ENCODE results near the gene IL20.

IL20 gene

DNA sequence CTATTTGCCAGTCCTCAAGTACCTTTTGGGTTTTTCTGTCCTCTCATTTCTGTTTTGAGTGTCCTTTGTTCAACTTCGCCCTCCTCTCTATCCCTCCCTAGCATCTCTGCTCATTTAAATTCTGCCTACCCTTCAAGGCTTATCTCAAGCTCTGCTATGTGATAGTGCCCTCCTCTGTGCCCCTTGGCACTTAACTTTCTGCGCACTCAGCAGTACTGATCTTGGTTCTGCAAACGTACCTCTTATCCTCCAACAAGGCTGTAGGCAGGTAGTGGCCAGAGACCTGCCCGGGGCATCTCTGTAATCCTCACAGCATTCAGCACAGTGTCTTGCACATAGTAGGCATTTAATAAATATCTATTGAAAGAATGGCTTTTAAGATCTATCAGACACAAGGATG, 5.3 kb upstream of the IL20 start:
- no peak overlapping the region for H3K4me3 ChIP-seq (ENCODE audit: low read length)
- DNase-seq (ENCODE audit: low read depth), result no peak
- TF ChIP-seq, protein P1, sequence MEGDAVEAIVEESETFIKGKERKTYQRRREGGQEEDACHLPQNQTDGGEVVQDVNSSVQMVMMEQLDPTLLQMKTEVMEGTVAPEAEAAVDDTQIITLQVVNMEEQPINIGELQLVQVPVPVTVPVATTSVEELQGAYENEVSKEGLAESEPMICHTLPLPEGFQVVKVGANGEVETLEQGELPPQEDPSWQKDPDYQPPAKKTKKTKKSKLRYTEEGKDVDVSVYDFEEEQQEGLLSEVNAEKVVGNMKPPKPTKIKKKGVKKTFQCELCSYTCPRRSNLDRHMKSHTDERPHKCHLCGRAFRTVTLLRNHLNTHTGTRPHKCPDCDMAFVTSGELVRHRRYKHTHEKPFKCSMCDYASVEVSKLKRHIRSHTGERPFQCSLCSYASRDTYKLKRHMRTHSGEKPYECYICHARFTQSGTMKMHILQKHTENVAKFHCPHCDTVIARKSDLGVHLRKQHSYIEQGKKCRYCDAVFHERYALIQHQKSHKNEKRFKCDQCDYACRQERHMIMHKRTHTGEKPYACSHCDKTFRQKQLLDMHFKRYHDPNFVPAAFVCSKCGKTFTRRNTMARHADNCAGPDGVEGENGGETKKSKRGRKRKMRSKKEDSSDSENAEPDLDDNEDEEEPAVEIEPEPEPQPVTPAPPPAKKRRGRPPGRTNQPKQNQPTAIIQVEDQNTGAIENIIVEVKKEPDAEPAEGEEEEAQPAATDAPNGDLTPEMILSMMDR (conservative IDR thresholded peaks at IDR 0.05; ENCODE audit: low read depth, low read length), result no peak

DNA sequence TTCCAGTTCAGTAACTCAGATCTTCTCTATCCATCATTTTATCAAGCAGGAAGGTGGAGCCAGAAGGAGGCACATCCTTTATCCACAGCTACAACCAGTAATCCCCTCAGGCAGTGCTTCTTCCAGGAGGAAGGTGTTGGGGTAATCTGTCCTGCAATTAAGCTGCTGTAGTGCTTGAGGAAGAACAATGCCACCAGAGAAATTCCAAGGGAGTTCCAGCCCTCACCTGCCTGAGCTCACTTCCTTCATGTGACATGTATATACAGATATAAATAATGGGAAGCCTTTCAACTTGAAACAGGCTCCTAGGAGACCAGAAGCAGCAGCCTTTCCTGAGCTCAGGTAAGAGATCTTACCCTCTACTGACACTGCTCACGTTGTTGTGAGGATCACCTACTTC, 2.2 kb upstream of the IL20 start:
- TF ChIP-seq, protein P1 (conservative IDR thresholded peaks at IDR 0.05; ENCODE audit: low read depth, low read length), result no peak
- no peak for DNase-seq (ENCODE audit: low read depth)
- no peak overlapping the region for H3K4me3 ChIP-seq (ENCODE audit: low read length)

DNA sequence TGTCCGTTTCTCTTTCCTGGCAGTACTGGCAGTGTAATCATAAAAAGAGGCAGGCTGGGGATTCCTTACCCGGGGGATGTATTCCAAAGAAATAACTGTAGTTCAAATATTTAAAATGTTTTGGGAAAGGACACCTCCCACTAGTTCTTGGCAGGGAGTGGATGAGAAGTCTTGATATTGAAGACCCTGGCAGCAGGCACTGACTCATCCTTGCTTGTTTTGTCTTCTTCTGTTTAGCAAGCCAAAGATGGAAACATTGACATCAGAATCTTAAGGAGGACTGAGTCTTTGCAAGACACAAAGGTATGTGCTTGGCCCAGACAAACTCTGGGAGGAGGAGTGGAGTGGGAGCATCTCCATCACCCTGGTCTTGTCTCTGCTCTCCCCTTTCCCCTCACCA, 639 bp downstream of the IL20 start:
- H3K4me3 ChIP-seq (ENCODE audit: low read length), result no peak overlapping the region
- DNase-seq (ENCODE audit: low read depth), result no peak
- TF ChIP-seq, protein P1 (conservative IDR thresholded peaks at IDR 0.05; ENCODE audit: low read depth, low read length), result no peak

DNA sequence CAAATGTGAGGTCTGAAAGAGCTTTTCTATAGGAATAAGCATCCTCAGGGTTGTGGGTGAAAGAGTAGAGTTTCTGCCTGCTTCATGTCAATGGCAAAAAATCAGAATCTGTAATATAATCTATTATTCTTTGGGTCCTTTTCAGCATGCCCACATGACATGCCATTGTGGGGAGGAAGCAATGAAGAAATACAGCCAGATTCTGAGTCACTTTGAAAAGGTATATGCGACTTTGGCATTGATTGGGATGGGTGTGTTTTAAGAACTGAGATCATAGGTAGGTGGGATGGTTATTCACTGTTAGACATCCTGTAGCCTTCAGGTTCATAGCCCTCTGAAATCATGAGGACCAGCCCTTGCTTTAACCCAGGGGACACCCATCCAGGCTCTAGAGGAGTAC, 1.8 kb downstream of the IL20 start:
- H3K4me3 ChIP-seq (ENCODE audit: low read length), result no peak overlapping the region
- no peak for DNase-seq (ENCODE audit: low read depth)
- TF ChIP-seq, protein P1 (conservative IDR thresholded peaks at IDR 0.05; ENCODE audit: low read depth, low read length), result no peak

DNA sequence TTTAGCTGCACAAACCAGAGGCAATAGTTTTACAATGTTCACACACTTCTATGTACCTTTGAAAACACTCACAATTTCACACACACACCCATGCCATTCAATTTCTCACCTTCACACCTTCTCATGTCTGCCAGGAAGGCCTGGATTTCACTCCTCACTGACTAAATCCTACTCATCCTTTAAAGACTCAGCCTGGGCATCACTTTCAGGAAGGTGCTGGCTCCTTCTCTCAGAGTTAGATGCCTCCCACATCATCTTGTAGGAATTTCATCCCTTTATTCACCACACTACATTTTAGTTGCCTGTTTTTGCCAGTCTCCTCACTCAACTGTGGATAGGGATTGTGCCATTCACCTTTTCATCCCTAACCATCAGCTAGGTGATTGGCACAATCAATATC, 2.3 kb downstream of the IL20 start:
- TF ChIP-seq, protein P1 (conservative IDR thresholded peaks at IDR 0.05; ENCODE audit: low read depth, low read length), result no peak
- no peak overlapping the region for H3K4me3 ChIP-seq (ENCODE audit: low read length)
- DNase-seq (ENCODE audit: low read depth), result no peak

DNA sequence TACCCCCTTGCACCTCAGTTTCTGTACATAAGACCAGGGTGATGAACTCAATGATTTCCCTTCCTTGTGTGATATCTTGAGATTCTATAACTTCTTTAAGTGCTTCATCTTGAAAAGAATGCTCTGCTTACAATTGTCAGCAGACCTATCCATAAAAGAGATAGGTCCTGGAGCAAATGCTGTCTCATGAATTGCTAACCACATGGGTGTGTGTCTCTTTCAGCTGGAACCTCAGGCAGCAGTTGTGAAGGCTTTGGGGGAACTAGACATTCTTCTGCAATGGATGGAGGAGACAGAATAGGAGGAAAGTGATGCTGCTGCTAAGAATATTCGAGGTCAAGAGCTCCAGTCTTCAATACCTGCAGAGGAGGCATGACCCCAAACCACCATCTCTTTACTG, 2.8 kb downstream of the IL20 start:
- DNase-seq (ENCODE audit: low read depth), result no peak
- no peak overlapping the region for H3K4me3 ChIP-seq (ENCODE audit: low read length)
- TF ChIP-seq, protein P1 (conservative IDR thresholded peaks at IDR 0.05; ENCODE audit: low read depth, low read length), result no peak

DNA sequence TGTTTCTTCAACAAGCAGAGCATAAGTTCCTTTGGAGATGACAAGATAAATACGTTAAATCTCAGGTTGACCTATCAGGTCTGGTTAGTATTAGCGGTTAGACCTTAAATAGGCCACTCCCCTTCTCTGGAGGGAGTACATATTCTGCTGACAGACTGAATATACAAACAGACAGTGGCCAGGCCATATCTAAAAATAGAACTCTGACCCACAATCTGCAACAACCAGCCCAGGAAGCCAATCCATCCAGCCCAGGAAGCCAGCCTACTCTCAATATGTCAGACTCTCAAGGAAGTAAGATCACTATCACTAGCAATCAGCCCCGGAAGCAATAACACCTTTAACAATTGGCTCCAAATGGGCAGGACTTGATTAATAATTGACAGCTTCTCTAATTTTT, 6.7 kb downstream of the IL20 start:
- TF ChIP-seq, protein P1 (conservative IDR thresholded peaks at IDR 0.05; ENCODE audit: low read depth, low read length), result no peak
- no peak for DNase-seq (ENCODE audit: low read depth)
- H3K4me3 ChIP-seq (ENCODE audit: low read length), result no peak overlapping the region

Measured in retinal pigment epithelial cell (primary cell).